ENCODE results near the gene COX8A. TPM values are rescaled to one million over a fixed set of nuclear protein-coding genes. Genes with fewer than 3 reads are reported as not detected.

COX8A gene
- total and polyA plus RNA-seq, 10 donors = 181 to 698 (median 324) TPM

DNA sequence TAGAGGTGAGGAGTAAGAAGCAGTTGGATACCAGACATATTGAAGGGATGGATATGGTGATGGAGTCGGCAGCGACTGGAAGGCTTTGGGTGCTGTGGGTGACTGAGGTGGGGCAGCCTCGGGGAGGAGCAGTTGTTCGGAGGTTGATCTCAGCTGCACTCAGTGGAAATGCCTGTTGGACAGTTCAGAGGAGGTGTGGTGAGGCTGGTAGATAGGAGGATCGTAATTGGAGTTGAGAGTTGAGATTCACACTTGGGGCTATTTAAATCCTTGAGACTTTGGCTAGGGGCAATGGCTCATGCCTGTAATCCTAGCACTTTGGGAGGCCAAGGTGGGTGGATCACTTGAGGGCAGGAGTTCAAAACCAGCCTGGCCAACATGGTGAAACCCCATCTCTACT lies 18.7 kb downstream of the COX8A start:
- Histone ChIP-seq H3K4me1 (peaks cover 0 to 50% (median 11%) of the 10 kb centered on the region in 6 donors), H3K27ac (no peak overlapping the region), H3K4me3 (no peak overlapping the region), H3K36me3 (peaks cover 7 to 100% (median 89%) of the 10 kb centered on the region in 6 donors), H3K9me3 (no peaks in the 10 kb centered on the region), H3K27me3 (replicated peaks in 1 of 7) (no peaks in the 10 kb centered on the region)
- DNase-seq = no peak
- intact Hi-C loops (cut with DNase I; ENCODE audit: low total_unique reads) = no loop called here
- WGBS, 5 donors = 90 to 94% (median 93%) methylated on average over 5 of the region's 5 CpGs
- TF ChIP-seq, protein P1, sequence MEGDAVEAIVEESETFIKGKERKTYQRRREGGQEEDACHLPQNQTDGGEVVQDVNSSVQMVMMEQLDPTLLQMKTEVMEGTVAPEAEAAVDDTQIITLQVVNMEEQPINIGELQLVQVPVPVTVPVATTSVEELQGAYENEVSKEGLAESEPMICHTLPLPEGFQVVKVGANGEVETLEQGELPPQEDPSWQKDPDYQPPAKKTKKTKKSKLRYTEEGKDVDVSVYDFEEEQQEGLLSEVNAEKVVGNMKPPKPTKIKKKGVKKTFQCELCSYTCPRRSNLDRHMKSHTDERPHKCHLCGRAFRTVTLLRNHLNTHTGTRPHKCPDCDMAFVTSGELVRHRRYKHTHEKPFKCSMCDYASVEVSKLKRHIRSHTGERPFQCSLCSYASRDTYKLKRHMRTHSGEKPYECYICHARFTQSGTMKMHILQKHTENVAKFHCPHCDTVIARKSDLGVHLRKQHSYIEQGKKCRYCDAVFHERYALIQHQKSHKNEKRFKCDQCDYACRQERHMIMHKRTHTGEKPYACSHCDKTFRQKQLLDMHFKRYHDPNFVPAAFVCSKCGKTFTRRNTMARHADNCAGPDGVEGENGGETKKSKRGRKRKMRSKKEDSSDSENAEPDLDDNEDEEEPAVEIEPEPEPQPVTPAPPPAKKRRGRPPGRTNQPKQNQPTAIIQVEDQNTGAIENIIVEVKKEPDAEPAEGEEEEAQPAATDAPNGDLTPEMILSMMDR (IDR thresholded peaks at IDR 0.05 in 8 of 11, conservative IDR thresholded peaks at IDR 0.05 in 3 of 11) = no peak
- TF ChIP-seq POLR2A (IDR thresholded peaks at IDR 0.05) = no peak
- TF ChIP-seq POLR2AphosphoS5 (IDR thresholded peaks at IDR 0.05) = no peak

GRCh38 chr11:63993993-63994392 lies 19.6 kb downstream of the COX8A start:
- H3K27ac ChIP-seq = no peak overlapping the region
- no peak for TF ChIP-seq POLR2AphosphoS5 (IDR thresholded peaks at IDR 0.05)
- TF ChIP-seq, protein P1 (IDR thresholded peaks at IDR 0.05 in 8 of 11, conservative IDR thresholded peaks at IDR 0.05 in 3 of 11) = no peak
- intact Hi-C loops (cut with DNase I; ENCODE audit: low total_unique reads) = no loop called here
- peaks cover 4 to 50% (median 16%) of the 10 kb centered on the region in 6 donors for H3K4me1 ChIP-seq
- no peak overlapping the region for H3K4me3 ChIP-seq
- peaks cover 0 to 4% (median 0%) of the 10 kb centered on the region in 7 donors for H3K27me3 ChIP-seq (replicated peaks in 1 of 7)
- DNase-seq = no peak
- H3K9me3 ChIP-seq = no peaks in the 10 kb centered on the region
- H3K36me3 ChIP-seq = peaks cover 4 to 100% (median 83%) of the 10 kb centered on the region in 6 donors
- 68 to 81% (median 70%) methylated on average over 6 of the region's 6 CpGs for WGBS, 5 donors

- H3K36me3 ChIP-seq = peaks cover 4 to 76% (median 59%) of the 10 kb centered on the region in 6 donors
These were observed 22.1 kb downstream of the COX8A start for GRCh38 chr11:63996512-63996911.

DNA sequence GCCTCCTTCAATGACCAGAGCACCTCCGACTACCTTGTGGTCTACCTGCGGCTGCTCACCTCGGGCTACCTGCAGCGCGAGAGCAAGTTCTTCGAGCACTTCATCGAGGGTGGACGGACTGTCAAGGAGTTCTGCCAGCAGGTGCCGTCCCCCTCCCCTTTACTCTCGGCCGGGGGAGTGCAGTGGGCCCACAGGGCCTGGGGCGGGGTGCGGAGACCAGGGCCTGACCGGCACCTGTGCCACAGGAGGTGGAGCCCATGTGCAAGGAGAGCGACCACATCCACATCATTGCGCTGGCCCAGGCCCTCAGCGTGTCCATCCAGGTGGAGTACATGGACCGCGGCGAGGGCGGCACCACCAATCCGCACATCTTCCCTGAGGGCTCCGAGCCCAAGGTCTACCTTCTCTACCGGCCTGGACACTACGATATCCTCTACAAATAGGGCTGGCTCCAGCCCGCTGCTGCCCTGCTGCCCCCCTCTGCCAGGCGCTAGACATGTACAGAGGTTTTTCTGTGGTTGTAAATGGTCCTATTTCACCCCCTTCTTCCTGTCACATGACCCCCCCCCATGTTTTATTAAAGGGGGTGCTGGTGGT lies 22.8 kb downstream of the COX8A start:
- 89 to 93% (median 92%) methylated on average over 19 to 27 of the region's 27 CpGs for WGBS, 5 donors
- Histone ChIP-seq H3K9me3 (no peaks in the 10 kb centered on the region), H3K27ac (no peak overlapping the region), H3K27me3 (replicated peaks in 1 of 7) (peaks cover 0 to 33% (median 0%) of the 10 kb centered on the region in 7 donors), H3K4me1 (peaks cover 30 to 78% (median 44%) of the 10 kb centered on the region in 6 donors), H3K4me3 (no peak overlapping the region), H3K36me3 (peaks cover 4 to 70% (median 55%) of the 10 kb centered on the region in 6 donors)
- intact Hi-C loops (cut with DNase I; ENCODE audit: low total_unique reads) = no loop called here
- DNase-seq = no peak
- TF ChIP-seq POLR2AphosphoS5 (IDR thresholded peaks at IDR 0.05) = peak in 1 of 3 donors; percentile 14
- TF ChIP-seq, protein P1 (IDR thresholded peaks at IDR 0.05 in 8 of 11, conservative IDR thresholded peaks at IDR 0.05 in 3 of 11) = no peak

More at GRCh38 chr11:63996512-63996911, 22.1 kb downstream of the COX8A start:
- TF ChIP-seq POLR2AphosphoS5 (IDR thresholded peaks at IDR 0.05) (no peak), POLR2A (IDR thresholded peaks at IDR 0.05) (no peak)
- TF ChIP-seq, protein P1 (IDR thresholded peaks at IDR 0.05 in 8 of 11, conservative IDR thresholded peaks at IDR 0.05 in 3 of 11) = no peak
- H3K4me1 ChIP-seq = peaks cover 27 to 71% (median 38%) of the 10 kb centered on the region in 6 donors
- DNase-seq = no peak
- H3K9me3 ChIP-seq = no peaks in the 10 kb centered on the region
- intact Hi-C loops (cut with DNase I; ENCODE audit: low total_unique reads) = no loop called here
- H3K27me3 ChIP-seq (replicated peaks in 1 of 7) = peaks cover 0 to 29% (median 0%) of the 10 kb centered on the region in 7 donors
- H3K4me3 ChIP-seq = no peak overlapping the region
- 84 to 95% (median 91%) methylated on average over 10 to 18 of the region's 18 CpGs for WGBS, 5 donors
- H3K27ac ChIP-seq = no peak overlapping the region
